K562 (cell line): ENCODE data around the gene APPBP2.
A peak's percentile ranks its signal among the peaks of the same experiment; 100 is the strongest.

ENCODE experiments used
- BRCA1 ChIP-seq, 2 experiments: fragments of 450-650 bp in 1 of 2; sonication (generic) in 1 of 2; formaldehyde crosslinking in 1 of 2; IDR thresholded peaks; 2 replicates each; pipeline versions ENCODE4 v1.5.0 to v1.6.1; 2017 to 2020; ENCODE audit warnings: mild to moderate bottlenecking in 1 of 2, missing genetic modification reagents in 1 of 2
- BRD9 ChIP-seq: fragments of 450-650 bp; IDR thresholded peaks from 2 replicates; pipeline ENCODE4 v1.6.1; 2018; ENCODE audit warnings: low read depth; ENCODE audit not compliant: partially characterized antibody
- CTCF ChIP-seq, 3 experiments: IDR thresholded peaks in 2 of 3; conservative IDR thresholded peaks in 1 of 3; 2 replicates each; pipeline ENCODE4 v1.5.1; 2011 to 2012; ENCODE audit warnings: low read length in 3 of 3, mild to moderate bottlenecking in 3 of 3, control low read depth in 2 of 3, improper control_type of control experiment in 1 of 3, inconsistent platforms in 1 of 3, low read depth in 1 of 3, mixed read lengths in 1 of 3, moderate library complexity in 1 of 3; ENCODE audit not compliant: insufficient read depth in 2 of 3
- ELF4 ChIP-seq: fragments of 450-650 bp; formaldehyde crosslinking; IDR thresholded peaks from 2 replicates; pipeline ENCODE4 v1.4.0; 2022; ENCODE audit warnings: missing genetic modification characterization
- MYC ChIP-seq, 2 experiments: fragments of 250-450 bp in 1 of 2; sonication (Bioruptor Pico) in 1 of 2; IDR thresholded peaks; 2 replicates each; pipeline versions ENCODE4 v1.5.1 to v1.6.1; 2012 to 2021; ENCODE audit warnings: low read depth in 2 of 2, borderline replicate concordance in 1 of 2, improper control_type of control experiment in 1 of 2, low read length in 1 of 2, mild to moderate bottlenecking in 1 of 2, moderate library complexity in 1 of 2
- NR1H2 ChIP-seq: sonication (generic); formaldehyde crosslinking; IDR thresholded peaks from 2 replicates; pipeline ENCODE4 v1.4.0; 2020; ENCODE audit warnings: mild to moderate bottlenecking, missing genetic modification reagents
- TAF1 ChIP-seq: IDR thresholded peaks from 2 replicates; pipeline ENCODE4 v1.6.1; 2011; ENCODE audit warnings: mild to moderate bottlenecking, low read length, moderate library complexity; ENCODE audit not compliant: insufficient read depth, control insufficient read depth, severe bottlenecking; ENCODE audit errors: extremely low read depth
- TF ChIP-seq, protein P1 (sequence below): fragments of 200-400 bp; formaldehyde crosslinking; IDR thresholded peaks from 2 replicates; pipeline ENCODE4 v1.6.1; 2017; ENCODE audit warnings: mild to moderate bottlenecking, low read depth, low read length, moderate library complexity
- TF ChIP-seq, protein P2 (sequence below): sonication (generic); formaldehyde crosslinking; IDR thresholded peaks from 2 replicates; pipeline ENCODE4 v1.8.1; 2022; ENCODE audit warnings: missing genetic modification reagents
- TF ChIP-seq, protein P3 (sequence below): fragments of 150-350 bp; IDR thresholded peaks from 2 replicates; pipeline ENCODE4 v1.6.1; 2014; ENCODE audit warnings: low read depth, mild to moderate bottlenecking, low read length, borderline replicate concordance

GRCh38 chr17:60525685-60526514 lies at the start of gene APPBP2:
- TF ChIP-seq, protein P1, sequence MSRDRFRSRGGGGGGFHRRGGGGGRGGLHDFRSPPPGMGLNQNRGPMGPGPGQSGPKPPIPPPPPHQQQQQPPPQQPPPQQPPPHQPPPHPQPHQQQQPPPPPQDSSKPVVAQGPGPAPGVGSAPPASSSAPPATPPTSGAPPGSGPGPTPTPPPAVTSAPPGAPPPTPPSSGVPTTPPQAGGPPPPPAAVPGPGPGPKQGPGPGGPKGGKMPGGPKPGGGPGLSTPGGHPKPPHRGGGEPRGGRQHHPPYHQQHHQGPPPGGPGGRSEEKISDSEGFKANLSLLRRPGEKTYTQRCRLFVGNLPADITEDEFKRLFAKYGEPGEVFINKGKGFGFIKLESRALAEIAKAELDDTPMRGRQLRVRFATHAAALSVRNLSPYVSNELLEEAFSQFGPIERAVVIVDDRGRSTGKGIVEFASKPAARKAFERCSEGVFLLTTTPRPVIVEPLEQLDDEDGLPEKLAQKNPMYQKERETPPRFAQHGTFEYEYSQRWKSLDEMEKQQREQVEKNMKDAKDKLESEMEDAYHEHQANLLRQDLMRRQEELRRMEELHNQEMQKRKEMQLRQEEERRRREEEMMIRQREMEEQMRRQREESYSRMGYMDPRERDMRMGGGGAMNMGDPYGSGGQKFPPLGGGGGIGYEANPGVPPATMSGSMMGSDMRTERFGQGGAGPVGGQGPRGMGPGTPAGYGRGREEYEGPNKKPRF, result no peak
- TF ChIP-seq, protein P2, sequence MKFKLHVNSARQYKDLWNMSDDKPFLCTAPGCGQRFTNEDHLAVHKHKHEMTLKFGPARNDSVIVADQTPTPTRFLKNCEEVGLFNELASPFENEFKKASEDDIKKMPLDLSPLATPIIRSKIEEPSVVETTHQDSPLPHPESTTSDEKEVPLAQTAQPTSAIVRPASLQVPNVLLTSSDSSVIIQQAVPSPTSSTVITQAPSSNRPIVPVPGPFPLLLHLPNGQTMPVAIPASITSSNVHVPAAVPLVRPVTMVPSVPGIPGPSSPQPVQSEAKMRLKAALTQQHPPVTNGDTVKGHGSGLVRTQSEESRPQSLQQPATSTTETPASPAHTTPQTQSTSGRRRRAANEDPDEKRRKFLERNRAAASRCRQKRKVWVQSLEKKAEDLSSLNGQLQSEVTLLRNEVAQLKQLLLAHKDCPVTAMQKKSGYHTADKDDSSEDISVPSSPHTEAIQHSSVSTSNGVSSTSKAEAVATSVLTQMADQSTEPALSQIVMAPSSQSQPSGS (CRISPR knock-in tag), result no peak
- TF ChIP-seq BRD9 (no peak), TAF1 (peak; percentile 38), CTCF (IDR thresholded peaks at IDR 0.05 in 2 of 3, conservative IDR thresholded peaks at IDR 0.05 in 1 of 3; ENCODE audit: insufficient read depth in 2 of 3, low read depth in 1 of 3, low read length in 3 of 3) (no peak), MYC (IDR thresholded peaks at IDR 0.05; ENCODE audit: low read depth, low read length) (peak; percentile 65), MYC (CRISPR knock-in tag; IDR thresholded peaks at IDR 0.05; ENCODE audit: borderline replicate concordance, low read depth) (peak; percentile 32; the same call in 1 of the 2 replicates), NR1H2 (no peak; the same call in 1 of the 2 replicates), BRCA1 (IDR thresholded peaks at IDR 0.05) (no peak), BRCA1 (CRISPR knock-in tag; IDR thresholded peaks at IDR 0.05) (no peak), ELF4 (CRISPR knock-in tag) (peak; percentile 89)
- TF ChIP-seq, protein P3, sequence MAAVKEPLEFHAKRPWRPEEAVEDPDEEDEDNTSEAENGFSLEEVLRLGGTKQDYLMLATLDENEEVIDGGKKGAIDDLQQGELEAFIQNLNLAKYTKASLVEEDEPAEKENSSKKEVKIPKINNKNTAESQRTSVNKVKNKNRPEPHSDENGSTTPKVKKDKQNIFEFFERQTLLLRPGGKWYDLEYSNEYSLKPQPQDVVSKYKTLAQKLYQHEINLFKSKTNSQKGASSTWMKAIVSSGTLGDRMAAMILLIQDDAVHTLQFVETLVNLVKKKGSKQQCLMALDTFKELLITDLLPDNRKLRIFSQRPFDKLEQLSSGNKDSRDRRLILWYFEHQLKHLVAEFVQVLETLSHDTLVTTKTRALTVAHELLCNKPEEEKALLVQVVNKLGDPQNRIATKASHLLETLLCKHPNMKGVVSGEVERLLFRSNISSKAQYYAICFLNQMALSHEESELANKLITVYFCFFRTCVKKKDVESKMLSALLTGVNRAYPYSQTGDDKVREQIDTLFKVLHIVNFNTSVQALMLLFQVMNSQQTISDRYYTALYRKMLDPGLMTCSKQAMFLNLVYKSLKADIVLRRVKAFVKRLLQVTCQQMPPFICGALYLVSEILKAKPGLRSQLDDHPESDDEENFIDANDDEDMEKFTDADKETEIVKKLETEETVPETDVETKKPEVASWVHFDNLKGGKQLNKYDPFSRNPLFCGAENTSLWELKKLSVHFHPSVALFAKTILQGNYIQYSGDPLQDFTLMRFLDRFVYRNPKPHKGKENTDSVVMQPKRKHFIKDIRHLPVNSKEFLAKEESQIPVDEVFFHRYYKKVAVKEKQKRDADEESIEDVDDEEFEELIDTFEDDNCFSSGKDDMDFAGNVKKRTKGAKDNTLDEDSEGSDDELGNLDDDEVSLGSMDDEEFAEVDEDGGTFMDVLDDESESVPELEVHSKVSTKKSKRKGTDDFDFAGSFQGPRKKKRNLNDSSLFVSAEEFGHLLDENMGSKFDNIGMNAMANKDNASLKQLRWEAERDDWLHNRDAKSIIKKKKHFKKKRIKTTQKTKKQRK, result no peak
